Endothelial cell of umbilical vein (primary cell): ENCODE data around the gene NUSAP1. TPM values are rescaled to one million over a fixed set of nuclear protein-coding genes. Genes with fewer than 3 reads are reported as not detected.
"Not testable (repeated sequence)": the region's sequence is repeated elsewhere in the genome, so short reads cannot be mapped to it uniquely, and the experiment has no call there.

Experiments
- BruUV-seq: library from RNA; stranded (reverse); fragments of 400-500 nt; replicated peaks from 2 replicates; lab custom pipeline; 2021; lab: Mats Ljungman, UMichigan
- CTCF ChIA-PET: fragments of 300-600, 350-600 bp; sonication (Branson Sonifier 250); formaldehyde crosslinking; loops from one replicate; lab custom pipeline; 2021; ENCODE audit warnings: antibody characterized with exemption, inconsistent platforms; lab: Charles Lee
- POLR2A ChIA-PET: fragments of 300-600, 350-600 bp; sonication (Branson Sonifier 250); formaldehyde crosslinking; loops from one replicate; lab custom pipeline; 2021; ENCODE audit warnings: antibody characterized with exemption, inconsistent platforms; lab: Charles Lee
- DNase-seq: peaks from one replicate; pipeline ENCODE4 v3.0.0-alpha.2; 2011; ENCODE audit warnings: low read depth, low spot score
- FAIRE-seq: peaks from 2 replicates; lab custom pipeline; 2011; peaks lifted over from hg19 to GRCh38; lab: Jason Lieb, UNC
- H2AFZ ChIP-seq: 2 replicates; pipeline ENCODE4 v1.6.0; 2012; ENCODE audit warnings: low read depth, low read length, control low read depth, inconsistent platforms
- H3K27ac ChIP-seq: 2 replicates; pipeline ENCODE4 v1.5.1; 2011; ENCODE audit warnings: low read depth, mild to moderate bottlenecking, control low read depth, low read length, moderate library complexity; ENCODE audit not compliant: insufficient read depth
- H3K27me3 ChIP-seq, 2 experiments: 2 replicates each; pipeline versions ENCODE4 v1.6.0 to v1.6.1; 2011; ENCODE audit warnings: low read length in 2 of 2, mixed read lengths in 1 of 2; ENCODE audit not compliant: control insufficient read depth in 2 of 2, insufficient read depth in 2 of 2
- H3K36me3 ChIP-seq, 2 experiments: 2 replicates in 1 of 2; 3 replicates in 1 of 2; pipeline ENCODE4 v1.5.1; 2011; ENCODE audit warnings: low read length in 2 of 2, mild to moderate bottlenecking in 1 of 2, moderate library complexity in 1 of 2; ENCODE audit not compliant: control insufficient read depth in 2 of 2, insufficient read depth in 2 of 2; ENCODE audit errors: extremely low read depth in 1 of 2
- H3K4me1 ChIP-seq: 3 replicates; pipeline ENCODE4 v1.5.1; 2011; ENCODE audit warnings: mild to moderate bottlenecking, low read length; ENCODE audit not compliant: control insufficient read depth, insufficient read depth; ENCODE audit errors: extremely low read depth
- H3K4me2 ChIP-seq: 2 replicates; pipeline ENCODE4 v1.6.1; 2011; ENCODE audit warnings: low read length, control low read depth, mixed read lengths; ENCODE audit not compliant: insufficient read depth
- H3K4me3 ChIP-seq, 3 experiments: fragments of 200-600 bp in 1 of 3; sonication (generic), shearing (Covaris generic) in 1 of 3; replicated peaks in 1 of 3; 2 replicates each; pipeline ENCODE4 v1.5.1; 2011 to 2016; ENCODE audit warnings: control low read depth in 3 of 3, low read length in 3 of 3, mild to moderate bottlenecking in 2 of 3, inconsistent platforms in 1 of 3, low read depth in 1 of 3, moderate library complexity in 1 of 3; ENCODE audit not compliant: insufficient read depth in 1 of 3
- H3K79me2 ChIP-seq: 2 replicates; pipeline ENCODE4 v1.6.0; 2012; ENCODE audit warnings: low read length, inconsistent platforms; ENCODE audit not compliant: control insufficient read depth, insufficient read depth
- H3K9ac ChIP-seq: replicated peaks from 2 replicates; pipeline ENCODE3; 2011; ENCODE audit warnings: low read length, control low read depth; ENCODE audit not compliant: insufficient read depth; ENCODE audit errors: extremely low read depth
- H3K9me1 ChIP-seq: replicated peaks from 3 replicates; pipeline ENCODE4 v1.6.0; 2011; ENCODE audit warnings: mild to moderate bottlenecking, low read length; ENCODE audit not compliant: control insufficient read depth, insufficient read depth; ENCODE audit errors: extremely low read depth
- H3K9me3 ChIP-seq: replicated peaks from 2 replicates; pipeline ENCODE4 v1.5.1; 2012; ENCODE audit warnings: low read length, inconsistent platforms; ENCODE audit not compliant: control insufficient read depth, insufficient read depth
- H4K20me1 ChIP-seq: replicated peaks from 2 replicates; pipeline ENCODE3; 2011; ENCODE audit warnings: mild to moderate bottlenecking, low read length; ENCODE audit not compliant: control insufficient read depth, insufficient read depth; ENCODE audit errors: extremely low read depth
- CTCF ChIP-seq, 2 donors: IDR thresholded peaks; 1 replicate in 1 of 2; 2 replicates in 1 of 2; pipeline ENCODE4 v1.5.1; 2011; ENCODE audit warnings: low read length in 2 of 2, mild to moderate bottlenecking in 2 of 2, moderate library complexity in 2 of 2, control low read depth in 1 of 2, inconsistent platforms in 1 of 2, low read depth in 1 of 2; ENCODE audit not compliant: insufficient read depth in 1 of 2; ENCODE audit errors: extremely low read depth in 1 of 2
- JUN ChIP-seq: IDR thresholded peaks from 2 replicates; pipeline ENCODE4 v1.6.1; 2011; ENCODE audit warnings: borderline replicate concordance, low read depth; ENCODE audit not compliant: insufficient read length, insufficient read depth
- dilution Hi-C: fragments of 300-500 bp; cut with MboI; formaldehyde crosslinking; loops from one replicate; pipeline ENCODE4 v1.15.0; 2019; ENCODE audit warnings: low sequenced_read_pairs; ENCODE audit not compliant: extremely low pct_ligation_motif_present
- intact Hi-C: fragments of 100-400 bp; cut with micrococcal nuclease; formaldehyde crosslinking; loops from one replicate; pipeline ENCODE4 v1.10.0; 2022
- polyA plus RNA-seq, 4 experiments: library from polyadenylated mRNA; depleted of rRNA in 3 of 4; stranded (reverse) in 3 of 4; unstranded in 1 of 4; fragments of >200 nt; gene quantifications; 2 replicates each; pipeline versions ENCODE4 v1.2.1 to v1.2.3, GENCODE V29; 2011 to 2012; ENCODE audit warnings: missing spikeins in 1 of 4
- total RNA-seq: library from RNA; stranded (reverse); gene quantifications from 2 replicates; pipeline ENCODE4 v1.2.3, GENCODE V29; 2021

NUSAP1 gene
- total and polyA plus RNA-seq, 2 donors (not counting 3 experiments of a cell fraction or from before 2014, with no cell fraction given) = 43.0 to 109 TPM

- H2AFZ ChIP-seq = no peak overlapping the region
- no peaks in the 10 kb centered on the region for H4K20me1 ChIP-seq
- no peaks in the 10 kb centered on the region for H3K27me3 ChIP-seq
- FAIRE-seq (no peak), DNase-seq (no peak)
- intact Hi-C loops = no loop called here
- no peak overlapping the region for H3K9ac ChIP-seq
- peaks cover 11 to 12% of the 10 kb centered on the region in 2 experiments for H3K36me3 ChIP-seq
- H3K9me1 ChIP-seq = no peaks in the 10 kb centered on the region
- dilution Hi-C loops = no loop called here
- no peak overlapping the region for H3K4me2 ChIP-seq
- H3K79me2 ChIP-seq = peaks cover 28% of the 10 kb centered on the region
- TF ChIP-seq JUN (no peak), CTCF (IDR thresholded peaks at IDR 0.05; ENCODE audit: extremely low read depth in 1 of 2, insufficient read depth in 1 of 2, low read depth in 1 of 2, low read length in 2 of 2) (no peak)
- no peak overlapping the region for H3K27ac ChIP-seq
- CTCF ChIA-PET = no interaction called here
- no peaks in the 10 kb centered on the region for H3K4me1 ChIP-seq
- H3K4me3 ChIP-seq = no peak overlapping the region
- POLR2A ChIA-PET = no interaction called here
- no TSS peak for BruUV-seq
- H3K9me3 ChIP-seq = no peaks in the 10 kb centered on the region
Observed at GRCh38 chr15:41292521-41292920, 40.2 kb upstream of the NUSAP1 start.

GRCh38 chr15:41301139-41301538, 31.5 kb upstream of the NUSAP1 start:
- H3K4me2 ChIP-seq, FAIRE-seq, H3K4me1 ChIP-seq, H2AFZ ChIP-seq, H4K20me1 ChIP-seq, H3K9me1 ChIP-seq, H3K9ac ChIP-seq, BruUV-seq, intact Hi-C loops, H3K36me3 ChIP-seq, H3K27ac ChIP-seq, DNase-seq, H3K79me2 ChIP-seq, H3K27me3 ChIP-seq, H3K9me3 ChIP-seq, POLR2A ChIA-PET, dilution Hi-C loops, H3K4me3 ChIP-seq: not testable (repeated sequence)
- CTCF ChIA-PET = interaction anchor here (1.1 kb wide), 1 partner anchor 9 kb away, joined by 7 read pairs; no protein-coding TSS in a partner anchor
